HepG2 (cell line): Measurements from ENCODE around the gene FNDC3B. TPM values are rescaled to one million over a fixed set of nuclear protein-coding genes. Genes with fewer than 3 reads are reported as not detected.
"Not testable (repeated sequence)": the region's sequence is repeated elsewhere in the genome, so short reads cannot be mapped to it uniquely, and the experiment has no call there.

Source experiments
- ATAC-seq: fragments of 200-7000 bp; cut with Tn5 transposase; 3 replicates; pipeline ENCODE4 v1.9.1; 2020; ENCODE audit warnings: mild to moderate bottlenecking, moderate library complexity
- BruUV-seq: library from RNA; stranded (reverse); fragments of 400-500 nt; replicated peaks from 2 replicates; lab custom pipeline; 2021; lab: Mats Ljungman, UMichigan
- CTCF ChIA-PET: fragments of 300-600 bp; formaldehyde crosslinking; extraction: SDS; loops from one replicate; lab custom pipeline; 2021; ENCODE audit warnings: low total read pairs, inconsistent platforms, low intra/inter-chr PET ratio; lab: Yijun Ruan, JAX
- POLR2A ChIA-PET: fragments of 350-600 bp; sonication (Branson Sonifier 250); formaldehyde crosslinking; loops from one replicate; lab custom pipeline; 2020; ENCODE audit warnings: antibody characterized with exemption, inconsistent platforms; lab: Yijun Ruan, JAX
- DNase-seq: peaks from one replicate; pipeline ENCODE4 v3.0.0-alpha.2; 2015; ENCODE audit warnings: low spot score
- FAIRE-seq: peaks from 3 replicates; lab custom pipeline; 2011; peaks lifted over from hg19 to GRCh38; lab: Jason Lieb, UNC
- H2AFZ ChIP-seq: one replicate; pipeline ENCODE4 v1.6.1; 2011; ENCODE audit warnings: low read length, inconsistent platforms
- H3K27ac ChIP-seq: fragments of 300-600 bp; 3 replicates; pipeline ENCODE4 v1.8.0; 2011; ENCODE audit warnings: mixed run types, mild to moderate bottlenecking, mixed read lengths, low read length, inconsistent platforms; ENCODE audit not compliant: insufficient read depth; ENCODE audit errors: extremely low read length
- H3K27me3 ChIP-seq, 2 experiments: fragments of 200-600 bp in 1 of 2; 2 replicates in 1 of 2; 3 replicates in 1 of 2; pipeline versions ENCODE4 v1.6.0 to v1.8.0; 2011; ENCODE audit warnings: low read length in 2 of 2, mild to moderate bottlenecking in 2 of 2, moderate library complexity in 2 of 2, inconsistent platforms in 1 of 2; ENCODE audit not compliant: insufficient read depth in 2 of 2, control insufficient read depth in 1 of 2
- H3K36me3 ChIP-seq, 2 experiments: fragments of 200-600 bp in 1 of 2; replicated peaks in 1 of 2; 2 replicates in 1 of 2; 3 replicates in 1 of 2; pipeline versions ENCODE4 v1.5.1 to v1.8.0; 2011; ENCODE audit warnings: low read length in 2 of 2, inconsistent platforms in 1 of 2; ENCODE audit not compliant: insufficient read depth in 2 of 2, control insufficient read depth in 1 of 2
- H3K4me1 ChIP-seq: 2 replicates; pipeline ENCODE4 v1.5.1; 2012; ENCODE audit warnings: low read length, inconsistent platforms; ENCODE audit not compliant: insufficient read depth
- H3K4me2 ChIP-seq: 2 replicates; pipeline ENCODE4 v1.6.0; 2011; ENCODE audit warnings: low read depth, low read length, inconsistent platforms
- H3K4me3 ChIP-seq, 3 experiments: fragments of 200-600 bp in 1 of 3; sonication (generic), shearing (Covaris generic) in 1 of 3; replicated peaks in 1 of 3; 2 replicates each; pipeline ENCODE4 v1.5.1; 2011 to 2016; ENCODE audit warnings: low read length in 3 of 3, inconsistent platforms in 2 of 3, low read depth in 2 of 3, mild to moderate bottlenecking in 2 of 3, control low read depth in 1 of 3, mixed read lengths in 1 of 3; ENCODE audit not compliant: insufficient read depth in 1 of 3
- H3K79me2 ChIP-seq: one replicate; pipeline ENCODE4 v1.6.1; 2011; ENCODE audit warnings: low read length, inconsistent platforms; ENCODE audit not compliant: insufficient read depth
- H3K9ac ChIP-seq: 2 replicates; pipeline ENCODE4 v1.6.0; 2011; ENCODE audit warnings: mild to moderate bottlenecking, low read depth, low read length, inconsistent platforms; ENCODE audit not compliant: insufficient read depth
- H3K9me3 ChIP-seq: 2 replicates; pipeline ENCODE4 v1.5.1; 2012; ENCODE audit warnings: mild to moderate bottlenecking, low read length
- H4K20me1 ChIP-seq: 2 replicates; pipeline ENCODE4 v1.6.0; 2011; ENCODE audit warnings: inconsistent platforms, mild to moderate bottlenecking, low read length, moderate library complexity; ENCODE audit not compliant: insufficient read depth
- CEBPB ChIP-seq: IDR thresholded peaks from 2 replicates; pipeline ENCODE4 v1.6.1; 2011; ENCODE audit warnings: low read depth, low read length, improper control_type of control experiment, borderline replicate concordance
- HNRNPK ChIP-seq: fragments of 200-400 bp; formaldehyde crosslinking; IDR thresholded peaks from 2 replicates; pipeline ENCODE4 v1.6.1; 2018; ENCODE audit warnings: low read length, low read depth, moderate library complexity, mild to moderate bottlenecking; ENCODE audit not compliant: poor library complexity, severe bottlenecking
- NFYC ChIP-seq: IDR thresholded peaks from 2 replicates; pipeline ENCODE4 v1.6.1; 2016; ENCODE audit warnings: missing genetic modification reagents, missing compliant biosample characterization
- POLR2A ChIP-seq, 2 experiments: IDR thresholded peaks; 2 replicates each; pipeline ENCODE4 v1.6.1; 2011; ENCODE audit warnings: low read depth in 2 of 2, low read length in 2 of 2, mild to moderate bottlenecking in 1 of 2, moderate library complexity in 1 of 2; ENCODE audit not compliant: insufficient read depth in 1 of 2
- POLR2G ChIP-seq: fragments of 200-400 bp; formaldehyde crosslinking; IDR thresholded peaks from 2 replicates; pipeline ENCODE4 v1.6.1; 2018; ENCODE audit warnings: mild to moderate bottlenecking, low read depth, low read length, moderate library complexity
- RBM22 ChIP-seq: fragments of 200-400 bp; formaldehyde crosslinking; optimal IDR thresholded peaks from 2 replicates; pipeline ENCODE3; 2017; ENCODE audit warnings: mild to moderate bottlenecking, low read length, moderate library complexity
- SOX6 ChIP-seq, 2 experiments: fragments of 450-650 bp in 1 of 2; sonication (generic) in 1 of 2; formaldehyde crosslinking in 1 of 2; IDR thresholded peaks; 2 replicates each; pipeline versions ENCODE4 v1.4.0 to v1.6.1; 2017 to 2020; ENCODE audit warnings: antibody characterized with exemption in 1 of 2, mild to moderate bottlenecking in 1 of 2, missing genetic modification reagents in 1 of 2
- TGIF2 ChIP-seq: IDR thresholded peaks from 2 replicates; pipeline ENCODE4 v1.6.1; 2016; ENCODE audit warnings: control low read depth, missing compliant biosample characterization
- XRCC5 ChIP-seq: fragments of 200-400 bp; formaldehyde crosslinking; optimal IDR thresholded peaks from 2 replicates; pipeline ENCODE3; 2017; ENCODE audit warnings: mild to moderate bottlenecking, low read length
- ZNF12 ChIP-seq: sonication (generic); formaldehyde crosslinking; IDR thresholded peaks from 2 replicates; pipeline ENCODE4 v1.5.0; 2020; ENCODE audit warnings: missing genetic modification reagents
- ZNF121 ChIP-seq: sonication (generic); formaldehyde crosslinking; IDR thresholded peaks from 2 replicates; pipeline ENCODE4 v1.5.0; 2020; ENCODE audit warnings: mild to moderate bottlenecking, missing genetic modification reagents
- ZNF431 ChIP-seq: sonication (generic); formaldehyde crosslinking; IDR thresholded peaks from 2 replicates; pipeline ENCODE4 v1.9.0; 2022; ENCODE audit warnings: missing genetic modification reagents, low read depth, mild to moderate bottlenecking, borderline replicate concordance
- ZNF589 ChIP-seq: sonication (generic); formaldehyde crosslinking; conservative IDR thresholded peaks from 2 replicates; pipeline ENCODE4 v1.8.0; 2022; ENCODE audit warnings: mild to moderate bottlenecking, moderate library complexity, missing genetic modification reagents
- ZNF672 ChIP-seq: sonication (generic); formaldehyde crosslinking; IDR thresholded peaks from 2 replicates; pipeline ENCODE4 v1.8.1; 2022; ENCODE audit warnings: missing genetic modification reagents
- ZSCAN30 ChIP-seq: sonication (generic); formaldehyde crosslinking; IDR thresholded peaks from 2 replicates; pipeline ENCODE4 v1.5.0; 2020; ENCODE audit warnings: mild to moderate bottlenecking, missing genetic modification reagents
- WGBS: methylation state at CpG from one replicate; pipeline ENCODE4 v1.1.6; 2017; ENCODE audit warnings: low lambda C conversion rate; 5-methylcytosine and 5-hydroxymethylcytosine counted together
- in situ Hi-C: cut with HindIII; loops from 2 replicates; pipeline ENCODE4 v1.10.0; 2017; ENCODE audit warnings: low pct_unique_long_range_greater_than_20kb; ENCODE audit not compliant: extremely low pct_ligation_motif_present
- intact Hi-C: fragments of 100-400 bp; cut with micrococcal nuclease; formaldehyde crosslinking; loops from one replicate; pipeline ENCODE4 v1.10.0; 2022; ENCODE audit not compliant: unreplicated experiment
- polyA plus RNA-seq, 8 experiments: library from polyadenylated mRNA; depleted of rRNA in 3 of 8; stranded (reverse) in 7 of 8; unstranded in 1 of 8; fragments of >200 nt; fragmentation: Illumina TruSeq in 4 of 8; extraction: Trizol in 4 of 8; gene quantifications; 2 replicates each; pipeline versions ENCODE4 v1.2.1 to v1.2.3, GENCODE V29; 2011 to 2016; ENCODE audit warnings: low read depth in 4 of 8, missing spikeins in 1 of 8, mixed read lengths in 1 of 8; ENCODE audit not compliant: insufficient read depth in 1 of 8
- total RNA-seq, 5 experiments: library from RNA; depleted of rRNA; stranded (reverse); fragments of >200 nt; fragmentation: Illumina TruSeq; extraction: Trizol; gene quantifications; 2 replicates each; pipeline ENCODE4 v1.2.3, GENCODE V29; 2016; ENCODE audit warnings: low read depth in 1 of 5
- TF ChIP-seq, protein P1 (sequence below): sonication (generic); formaldehyde crosslinking; IDR thresholded peaks from 2 replicates; pipeline ENCODE4 v1.4.0; 2020; ENCODE audit warnings: missing genetic modification reagents, mild to moderate bottlenecking, borderline replicate concordance
- TF ChIP-seq, protein P2 (sequence below): sonication (generic); formaldehyde crosslinking; IDR thresholded peaks from 2 replicates; pipeline ENCODE4 v1.4.0; 2020; ENCODE audit warnings: missing genetic modification reagents

FNDC3B gene
- total and polyA plus RNA-seq, 2 of the 13 experiments (the other 11 are each of a cell fraction or from before 2014, with no cell fraction given), result 74.8 to 103 TPM

DNA sequence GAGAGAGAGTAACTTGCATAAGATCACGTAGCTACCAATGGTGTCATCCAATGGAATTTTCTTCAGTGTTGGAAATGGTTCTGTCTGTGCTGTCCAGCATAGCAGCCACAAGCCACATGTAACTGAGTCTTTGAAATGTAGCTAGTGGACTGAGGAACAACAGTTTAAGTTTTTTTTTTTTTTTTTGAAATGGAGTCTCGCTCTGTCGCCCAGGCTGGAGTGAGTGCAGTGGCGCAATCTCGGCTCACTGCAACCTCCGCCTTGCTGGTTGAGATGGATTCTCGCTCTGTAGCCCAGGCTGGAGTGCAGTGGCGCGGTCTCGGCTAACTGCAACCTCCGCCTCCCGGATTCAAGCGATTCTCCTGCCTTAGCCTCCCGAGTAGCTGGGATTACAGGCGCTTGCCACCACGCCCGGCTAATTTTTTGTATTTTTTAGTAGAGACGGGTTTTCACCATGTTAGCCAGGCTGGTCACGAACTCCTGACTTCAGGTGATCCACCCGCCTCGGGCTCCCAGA, 3.3 kb downstream of the FNDC3B start (continued):
- TF ChIP-seq, protein P1, sequence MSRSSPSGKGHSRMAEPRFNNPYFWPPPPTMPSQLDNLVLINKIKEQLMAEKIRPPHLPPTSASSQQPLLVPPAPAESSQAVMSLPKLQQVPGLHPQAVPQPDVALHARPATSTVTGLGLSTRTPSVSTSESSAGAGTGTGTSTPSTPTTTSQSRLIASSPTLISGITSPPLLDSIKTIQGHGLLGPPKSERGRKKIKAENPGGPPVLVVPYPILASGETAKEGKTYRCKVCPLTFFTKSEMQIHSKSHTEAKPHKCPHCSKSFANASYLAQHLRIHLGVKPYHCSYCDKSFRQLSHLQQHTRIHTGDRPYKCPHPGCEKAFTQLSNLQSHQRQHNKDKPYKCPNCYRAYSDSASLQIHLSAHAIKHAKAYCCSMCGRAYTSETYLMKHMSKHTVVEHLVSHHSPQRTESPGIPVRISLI, result peak; percentile 88
- not testable (repeated sequence) for TF ChIP-seq SOX6 (IDR thresholded peaks at IDR 0.05)
- peak; percentile 35; the same call in 1 of the 2 replicates for TF ChIP-seq SOX6 (CRISPR knock-in tag; IDR thresholded peaks at IDR 0.05)
- peak; percentile 46; the same call in 1 of the 2 replicates for TF ChIP-seq CEBPB
- TF ChIP-seq ZNF431 (CRISPR knock-in tag), result 0 out of 2 replicates have a peak, but pooled peaks have one; percentile 23
- peak; percentile 56 for TF ChIP-seq POLR2G
- TF ChIP-seq ZNF121 (CRISPR knock-in tag), result peak; percentile 77
- peak; percentile 62; the same call in 1 of the 2 replicates for TF ChIP-seq TGIF2 (CRISPR knock-in tag)

- DNase-seq (no peak), FAIRE-seq (no peak), ATAC-seq (no peak)
- H3K79me2 ChIP-seq, result peaks cover 99% of the 10 kb centered on the region
- H4K20me1 ChIP-seq, result peaks cover 51% of the 10 kb centered on the region
- H3K4me2 ChIP-seq, result peak overlapping the region; percentile 97
- peaks cover 55% of the 10 kb centered on the region for H3K4me1 ChIP-seq
- peak overlapping the region; percentile 100 for H3K9ac ChIP-seq
- 6% methylated on average over 5 of the region's 5 CpGs for WGBS
- H3K36me3 ChIP-seq, result peaks cover 2 to 25% of the 10 kb centered on the region in 2 experiments; a peak in 3 of 5 replicates
- BruUV-seq, result no TSS peak
- in situ Hi-C loops, result no loop called here
- peak overlapping the region; percentile 99 for H3K27ac ChIP-seq
- H3K9me3 ChIP-seq, result no peaks in the 10 kb centered on the region
- peak overlapping the region; percentile 93 to 99 (median 95) for H3K4me3 ChIP-seq
- H2AFZ ChIP-seq, result no peak overlapping the region
- POLR2A ChIA-PET, result interaction anchor here (0.7 to 4.7 kb wide), 11 partner anchors 9 to 233 kb away, joined by 3 to 66 read pairs (median 5); partner anchors contain the start of genes PLD1 and TMEM212
- CTCF ChIA-PET, result no interaction called here
- H3K27me3 ChIP-seq, result no peaks in the 10 kb centered on the region; a peak in 1 of 5 replicates
- intact Hi-C loops, result loop anchor here (5.0 kb wide), 2 partner anchors 39 to 236 kb away; no protein-coding TSS in a partner anchor
- TF ChIP-seq ZNF589 (CRISPR knock-in tag) (no peak), RBM22 (peak; percentile 74), XRCC5 (no peak), ZSCAN30 (CRISPR knock-in tag) (0 out of 2 replicates have a peak, but pooled peaks have one; percentile 28), POLR2A (IDR thresholded peaks at IDR 0.05; ENCODE audit: insufficient read depth in 1 of 2, low read depth in 2 of 2, low read length in 2 of 2) (peak in 1 of 2 experiments; percentile 34; a peak in 1 of 4 replicates), ZNF12 (CRISPR knock-in tag) (no peak), HNRNPK (no peak), ZNF672 (CRISPR knock-in tag) (no peak), NFYC (no peak), POLR2G (0 out of 2 replicates have a peak, but pooled peaks have one; percentile 5)
- TF ChIP-seq, protein P2, sequence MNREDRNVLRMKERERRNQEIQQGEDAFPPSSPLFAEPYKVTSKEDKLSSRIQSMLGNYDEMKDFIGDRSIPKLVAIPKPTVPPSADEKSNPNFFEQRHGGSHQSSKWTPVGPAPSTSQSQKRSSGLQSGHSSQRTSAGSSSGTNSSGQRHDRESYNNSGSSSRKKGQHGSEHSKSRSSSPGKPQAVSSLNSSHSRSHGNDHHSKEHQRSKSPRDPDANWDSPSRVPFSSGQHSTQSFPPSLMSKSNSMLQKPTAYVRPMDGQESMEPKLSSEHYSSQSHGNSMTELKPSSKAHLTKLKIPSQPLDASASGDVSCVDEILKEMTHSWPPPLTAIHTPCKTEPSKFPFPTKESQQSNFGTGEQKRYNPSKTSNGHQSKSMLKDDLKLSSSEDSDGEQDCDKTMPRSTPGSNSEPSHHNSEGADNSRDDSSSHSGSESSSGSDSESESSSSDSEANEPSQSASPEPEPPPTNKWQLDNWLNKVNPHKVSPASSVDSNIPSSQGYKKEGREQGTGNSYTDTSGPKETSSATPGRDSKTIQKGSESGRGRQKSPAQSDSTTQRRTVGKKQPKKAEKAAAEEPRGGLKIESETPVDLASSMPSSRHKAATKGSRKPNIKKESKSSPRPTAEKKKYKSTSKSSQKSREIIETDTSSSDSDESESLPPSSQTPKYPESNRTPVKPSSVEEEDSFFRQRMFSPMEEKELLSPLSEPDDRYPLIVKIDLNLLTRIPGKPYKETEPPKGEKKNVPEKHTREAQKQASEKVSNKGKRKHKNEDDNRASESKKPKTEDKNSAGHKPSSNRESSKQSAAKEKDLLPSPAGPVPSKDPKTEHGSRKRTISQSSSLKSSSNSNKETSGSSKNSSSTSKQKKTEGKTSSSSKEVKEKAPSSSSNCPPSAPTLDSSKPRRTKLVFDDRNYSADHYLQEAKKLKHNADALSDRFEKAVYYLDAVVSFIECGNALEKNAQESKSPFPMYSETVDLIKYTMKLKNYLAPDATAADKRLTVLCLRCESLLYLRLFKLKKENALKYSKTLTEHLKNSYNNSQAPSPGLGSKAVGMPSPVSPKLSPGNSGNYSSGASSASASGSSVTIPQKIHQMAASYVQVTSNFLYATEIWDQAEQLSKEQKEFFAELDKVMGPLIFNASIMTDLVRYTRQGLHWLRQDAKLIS, result peak; percentile 10; the same call in 1 of the 2 replicates
Measured at GRCh38 chr3:172043233-172043632, 3.9 kb downstream of the FNDC3B start.
